OCI-LY1 (cell line): ENCODE measurements around the gene S100B.

Experiments
- H2AFZ ChIP-seq: fragments of 200-600 bp; sonication (generic), shearing (Covaris generic); 2 replicates; pipeline ENCODE4 v1.6.0; 2014; ENCODE audit warnings: antibody characterized with exemption, mild to moderate bottlenecking, low read length
- H3F3A ChIP-seq: fragments of 200-600 bp; sonication (generic), shearing (Covaris generic); 2 replicates; pipeline ENCODE4 v1.6.0; 2014; ENCODE audit warnings: mild to moderate bottlenecking, antibody characterized with exemption, low read length, moderate library complexity; ENCODE audit not compliant: insufficient read depth
- H3K27ac ChIP-seq: fragments of 200-600 bp; sonication (generic); 2 replicates; pipeline ENCODE4 v1.5.1; 2014; ENCODE audit warnings: low read length, mixed run types, mild to moderate bottlenecking, low read depth; ENCODE audit not compliant: poor library complexity, severe bottlenecking
- H3K27me3 ChIP-seq: fragments of 200-600 bp; sonication (generic); 2 replicates; pipeline ENCODE4 v1.6.0; 2014; ENCODE audit warnings: antibody characterized with exemption, mild to moderate bottlenecking, low read length, moderate library complexity; ENCODE audit not compliant: insufficient read depth
- H3K36me3 ChIP-seq: fragments of 200-600 bp; sonication (generic); 2 replicates; pipeline ENCODE4 v1.6.1; 2014; ENCODE audit warnings: mild to moderate bottlenecking, antibody characterized with exemption, low read length, moderate library complexity, mixed read lengths; ENCODE audit not compliant: insufficient read depth
- H3K4me1 ChIP-seq: fragments of 200-600 bp; sonication (generic); 2 replicates; pipeline ENCODE4 v1.5.1; 2014; ENCODE audit warnings: mild to moderate bottlenecking, low read length, moderate library complexity; ENCODE audit not compliant: insufficient read depth, severe bottlenecking
- H3K4me2 ChIP-seq: fragments of 200-600 bp; sonication (generic), shearing (Covaris generic); 2 replicates; pipeline ENCODE4 v1.6.1; 2014; ENCODE audit warnings: low read length
- H3K4me3 ChIP-seq: fragments of 200-600 bp; sonication (generic); 2 replicates; pipeline ENCODE4 v1.5.1; 2014; ENCODE audit warnings: low read length, low read depth, mild to moderate bottlenecking, mixed read lengths; ENCODE audit not compliant: poor library complexity, severe bottlenecking
- H3K79me2 ChIP-seq: fragments of 200-600 bp; shearing (Covaris generic); 2 replicates; pipeline ENCODE4 v1.6.1; 2016; ENCODE audit warnings: mixed run types, low read length, mixed read lengths; ENCODE audit not compliant: insufficient read depth
- H3K9ac ChIP-seq: fragments of 200-600 bp; sonication (generic), shearing (Covaris generic); 2 replicates; pipeline ENCODE4 v1.6.1; 2014; ENCODE audit warnings: mild to moderate bottlenecking, low read length, mixed read lengths
- H3K9me2 ChIP-seq: fragments of 200-600 bp; sonication (generic), shearing (Covaris generic); 2 replicates; pipeline ENCODE4 v1.6.1; 2014; ENCODE audit warnings: low read depth, mild to moderate bottlenecking, low read length, mixed read lengths
- H3K9me3 ChIP-seq: fragments of 200-600 bp; shearing (Covaris generic); 2 replicates; pipeline ENCODE4 v1.6.1; 2014; ENCODE audit warnings: low read length, mixed read lengths
- H4K20me1 ChIP-seq: fragments of 200-600 bp; sonication (generic), shearing (Covaris generic); 2 replicates; pipeline ENCODE4 v1.6.0; 2016; ENCODE audit warnings: mild to moderate bottlenecking, low read length; ENCODE audit not compliant: insufficient read depth
- EZH2 ChIP-seq: fragments of 200-600 bp; sonication (generic), shearing (Covaris generic); IDR thresholded peaks from 2 replicates; pipeline ENCODE4 v1.8.0; 2017; ENCODE audit warnings: borderline replicate concordance, mixed run types, mild to moderate bottlenecking, antibody characterized with exemption, low read length, moderate library complexity, mixed read lengths
- TF ChIP-seq, protein P1 (sequence below): fragments of 200-600 bp; sonication (generic), shearing (Covaris generic); IDR thresholded peaks from 2 replicates; pipeline ENCODE4 v1.5.1; 2017; ENCODE audit warnings: mild to moderate bottlenecking, antibody characterized with exemption, low read length, moderate library complexity, mixed read lengths

S100B gene

DNA sequence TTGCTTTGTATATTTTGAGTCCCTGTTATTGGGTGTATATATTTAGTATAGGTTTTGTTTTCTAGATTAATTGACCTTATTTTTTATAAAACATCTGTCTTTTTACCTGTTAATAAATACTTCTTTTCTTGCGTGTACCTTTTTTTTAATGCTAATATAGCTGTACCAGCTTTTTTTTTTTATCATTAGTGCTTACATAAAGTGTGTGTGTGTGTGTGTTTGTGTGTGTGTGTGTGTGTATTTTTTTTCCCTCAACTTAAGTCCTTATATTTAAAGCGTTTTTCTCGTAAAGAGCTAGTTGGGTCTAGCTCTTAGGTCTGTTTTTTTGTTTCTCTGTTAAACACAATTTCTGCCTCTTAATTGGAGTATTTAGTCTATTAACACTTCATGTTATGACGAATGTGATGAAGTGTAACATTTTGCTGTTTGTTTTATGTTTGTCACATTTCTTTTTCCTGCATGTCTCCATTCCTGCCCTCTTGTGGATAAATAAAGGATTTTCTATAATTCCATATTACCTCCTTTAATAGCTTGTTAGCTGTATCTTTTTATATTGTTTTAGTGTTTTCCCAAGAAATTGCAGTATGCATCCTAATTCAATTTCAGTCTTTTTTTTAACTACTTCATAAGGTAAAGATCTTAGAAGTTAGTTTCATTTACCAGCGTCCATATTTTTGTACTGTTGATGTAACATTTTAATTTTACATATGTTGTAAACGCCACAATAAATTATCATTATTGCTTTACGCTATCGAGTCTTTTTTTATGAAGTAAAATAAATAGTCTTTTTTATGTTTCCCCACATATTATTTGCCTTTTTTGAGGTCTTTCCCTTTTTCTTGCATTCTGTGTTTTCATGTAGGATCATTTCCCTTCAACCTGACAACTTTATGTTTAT, 34.9 kb upstream of the S100B start:
- Histone ChIP-seq H3K9me3 (no peaks in the 10 kb centered on the region), H3K27me3 (no peaks in the 10 kb centered on the region), H3K9ac (no peak overlapping the region), H3K9me2 (no peaks in the 10 kb centered on the region), H3K79me2 (no peaks in the 10 kb centered on the region), H4K20me1 (no peaks in the 10 kb centered on the region), H3K4me2 (no peak overlapping the region), H3K27ac (no peak overlapping the region), H3K4me1 (peaks cover 33% of the 10 kb centered on the region), H2AFZ (no peak overlapping the region), H3F3A (peaks cover 4% of the 10 kb centered on the region; the same call in 1 of the 2 replicates), H3K4me3 (no peak overlapping the region), H3K36me3 (peaks cover 21% of the 10 kb centered on the region; the same call in 1 of the 2 replicates)
- TF ChIP-seq EZH2, result no peak
- TF ChIP-seq, protein P1, sequence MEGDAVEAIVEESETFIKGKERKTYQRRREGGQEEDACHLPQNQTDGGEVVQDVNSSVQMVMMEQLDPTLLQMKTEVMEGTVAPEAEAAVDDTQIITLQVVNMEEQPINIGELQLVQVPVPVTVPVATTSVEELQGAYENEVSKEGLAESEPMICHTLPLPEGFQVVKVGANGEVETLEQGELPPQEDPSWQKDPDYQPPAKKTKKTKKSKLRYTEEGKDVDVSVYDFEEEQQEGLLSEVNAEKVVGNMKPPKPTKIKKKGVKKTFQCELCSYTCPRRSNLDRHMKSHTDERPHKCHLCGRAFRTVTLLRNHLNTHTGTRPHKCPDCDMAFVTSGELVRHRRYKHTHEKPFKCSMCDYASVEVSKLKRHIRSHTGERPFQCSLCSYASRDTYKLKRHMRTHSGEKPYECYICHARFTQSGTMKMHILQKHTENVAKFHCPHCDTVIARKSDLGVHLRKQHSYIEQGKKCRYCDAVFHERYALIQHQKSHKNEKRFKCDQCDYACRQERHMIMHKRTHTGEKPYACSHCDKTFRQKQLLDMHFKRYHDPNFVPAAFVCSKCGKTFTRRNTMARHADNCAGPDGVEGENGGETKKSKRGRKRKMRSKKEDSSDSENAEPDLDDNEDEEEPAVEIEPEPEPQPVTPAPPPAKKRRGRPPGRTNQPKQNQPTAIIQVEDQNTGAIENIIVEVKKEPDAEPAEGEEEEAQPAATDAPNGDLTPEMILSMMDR, result peak; percentile 27; the same call in 1 of the 2 replicates

DNA sequence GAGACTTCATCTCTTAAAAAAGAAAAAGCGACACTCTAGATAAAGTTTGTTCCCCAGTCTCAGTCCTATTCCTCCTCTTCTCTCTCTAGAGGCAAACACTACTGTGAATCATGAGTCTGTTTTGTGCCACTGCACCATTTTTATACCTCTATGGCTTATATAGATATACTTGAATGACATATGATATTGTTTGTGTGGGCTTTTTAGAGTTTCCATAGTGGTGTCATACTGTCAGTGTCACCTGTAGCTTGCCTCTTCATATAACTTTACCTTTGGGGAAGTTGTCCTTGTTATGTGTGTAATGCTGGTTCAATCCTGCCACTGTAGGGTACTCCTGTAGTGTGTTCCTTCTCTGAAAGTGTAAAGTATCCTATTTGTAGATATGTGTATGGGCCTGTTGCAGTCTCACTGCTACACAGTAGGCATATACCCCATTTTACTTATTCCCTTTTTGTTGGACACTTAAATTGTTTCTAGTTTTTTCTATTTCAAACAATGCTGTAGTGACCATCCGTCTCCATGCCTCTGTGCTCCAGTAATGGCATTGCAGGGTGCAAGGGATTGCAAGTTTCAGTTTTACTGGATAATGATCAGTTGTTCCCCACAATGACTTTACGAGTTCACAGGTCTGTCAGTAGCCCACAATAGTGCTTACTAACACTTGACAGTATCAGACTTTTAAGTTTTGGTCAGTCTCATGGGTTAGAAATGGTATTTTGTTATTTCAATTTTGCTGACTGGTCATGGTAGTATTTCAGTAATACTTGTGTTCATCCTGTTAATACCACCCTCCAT, 33.3 kb upstream of the S100B start:
- Histone ChIP-seq H3F3A (peaks cover 4% of the 10 kb centered on the region; the same call in 1 of the 2 replicates), H3K79me2 (no peaks in the 10 kb centered on the region), H3K9me2 (no peaks in the 10 kb centered on the region), H3K4me2 (peak overlapping the region; percentile 29; the same call in 1 of the 2 replicates), H3K4me3 (no peak overlapping the region), H3K27ac (peak overlapping the region; percentile 15), H3K4me1 (peaks cover 37% of the 10 kb centered on the region), H3K27me3 (no peaks in the 10 kb centered on the region), H3K36me3 (0 out of 2 replicates have a peak, but pooled peaks cover 7% of the 10 kb centered on the region), H4K20me1 (no peaks in the 10 kb centered on the region), H3K9ac (no peak overlapping the region; the same call in 1 of the 2 replicates), H2AFZ (no peak overlapping the region), H3K9me3 (no peaks in the 10 kb centered on the region)
- TF ChIP-seq EZH2, result no peak
- TF ChIP-seq, protein P1, result no peak

DNA sequence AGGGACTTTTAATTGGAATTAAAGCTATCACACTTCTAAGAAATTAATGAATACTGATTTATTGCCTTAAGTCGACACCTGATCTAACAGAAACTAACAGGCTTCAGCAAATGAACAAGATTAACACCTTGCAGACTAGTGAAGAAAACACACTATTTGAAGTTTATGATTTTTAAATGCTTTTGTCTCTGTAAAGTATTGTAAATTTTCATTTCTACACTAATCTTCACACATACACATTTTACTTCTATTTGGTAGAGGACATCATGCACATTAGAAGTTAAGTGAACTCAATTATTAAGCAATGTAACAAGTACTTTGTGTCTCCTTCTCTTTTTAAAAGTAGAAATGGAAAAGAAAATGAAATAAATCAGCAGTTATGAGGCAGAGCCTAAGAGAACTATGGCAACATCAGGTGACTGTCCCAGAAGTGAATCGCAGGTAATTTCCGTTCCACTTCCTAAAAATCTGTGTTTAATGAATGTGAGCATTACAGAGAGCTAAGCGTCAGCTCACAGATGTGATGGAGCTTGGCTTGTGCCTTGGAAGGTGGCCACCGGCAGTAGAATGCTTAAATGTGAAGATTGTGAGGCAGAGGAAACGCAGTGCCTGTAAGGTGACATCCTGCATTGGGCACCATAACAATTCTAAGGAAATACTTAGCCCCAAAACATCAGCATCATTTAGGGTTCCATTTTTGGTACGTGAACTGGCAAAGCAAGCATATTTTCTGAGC, 31.8 kb upstream of the S100B start:
- no peak for TF ChIP-seq EZH2
- TF ChIP-seq, protein P1, result no peak
- Histone ChIP-seq H3K4me3 (peak overlapping the region; percentile 81), H3K79me2 (no peaks in the 10 kb centered on the region), H3K27me3 (no peaks in the 10 kb centered on the region), H3F3A (peaks cover 4% of the 10 kb centered on the region; the same call in 1 of the 2 replicates), H3K9me3 (no peaks in the 10 kb centered on the region), H3K9me2 (no peaks in the 10 kb centered on the region), H3K9ac (peak overlapping the region; percentile 76; the same call in 1 of the 2 replicates), H3K27ac (peak overlapping the region; percentile 0), H4K20me1 (no peaks in the 10 kb centered on the region), H3K4me2 (peak overlapping the region; percentile 93), H3K4me1 (peaks cover 37% of the 10 kb centered on the region), H2AFZ (no peak overlapping the region), H3K36me3 (0 out of 2 replicates have a peak, but pooled peaks cover 7% of the 10 kb centered on the region)
